ENCODE measurements around the gene TNS4. TPM values are rescaled to one million over a fixed set of nuclear protein-coding genes. Genes with fewer than 3 reads are reported as not detected.

The TNS4 gene
- total and polyA plus RNA-seq, 4 experiments from 2014 or later = 0.18 to 1.8 (median 0.29) TPM

GRCh38 chr17:40526668-40527067, 25.2 kb upstream of the TNS4 start:
- H3K4me1 Mint-ChIP-seq = peaks cover 33 to 48% (median 35%) of the 10 kb centered on the region in 4 donors
- H3K27ac Mint-ChIP-seq = peak overlapping the region in 2 of 7 donors; percentile 12 to 30

GRCh38 chr17:40525294-40525693, 23.9 kb upstream of the TNS4 start:
- Mint-ChIP-seq H3K27me3 (no peaks in the 10 kb centered on the region), H3K36me3 (peaks cover 10 to 23% of the 10 kb centered on the region in 2 donors), H3K4me1 (peaks cover 25 to 48% (median 28%) of the 10 kb centered on the region in 4 donors), H3K4me3 (no peak overlapping the region), H3K27ac (peak overlapping the region in 1 of 7 donors; percentile 2), H3K9me3 (peaks cover 0 to 32% (median 21%) of the 10 kb centered on the region in 8 donors)
- ChIA-PET CTCF (ENCODE audit: partially characterized antibody) (interaction anchor here (1.1 to 1.4 kb wide), 3 partner anchors 34 to 48 kb away, joined by 4 to 6 read pairs (median 4); no protein-coding TSS in a partner anchor), POLR2A (ENCODE audit: partially characterized antibody) (interaction anchor here (1.8 to 24.9 kb wide), 3 partner anchors 8 to 46 kb away, joined by 10 to 1088 read pairs (median 192); partner anchors contain the start of gene CCR7)
- DNase-seq = no peak
- H3K9me3 ChIP-seq (ENCODE audit: control insufficient read depth in 1 of 2, low read length in 2 of 2) = peaks cover 0 to 6% of the 10 kb centered on the region in 2 donors
- H3K27ac ChIP-seq (ENCODE audit: low read depth, low read length) = no peak overlapping the region
- H3K36me3 ChIP-seq (ENCODE audit: insufficient read depth, low read length) = no peaks in the 10 kb centered on the region
- H3K4me1 ChIP-seq (ENCODE audit: insufficient read depth, low read length) = peaks cover 56% of the 10 kb centered on the region
- H3K4me3 ChIP-seq (ENCODE audit: low read length in 2 of 2) = no peak overlapping the region
- intact Hi-C loops (cut with micrococcal nuclease) = no loop called here
- no peaks in the 10 kb centered on the region for H3K27me3 ChIP-seq (ENCODE audit: insufficient read depth, low read length)

More at GRCh38 chr17:40526668-40527067, 25.2 kb upstream of the TNS4 start:
- intact Hi-C loops (cut with micrococcal nuclease) = no loop called here
- ChIA-PET CTCF (ENCODE audit: partially characterized antibody) (interaction anchor here (2.5 to 19.9 kb wide), 2 partner anchors 30 to 50 kb away, joined by 8 to 512 read pairs; partner anchors contain the start of gene CCR7), POLR2A (ENCODE audit: partially characterized antibody) (interaction anchor here (1.4 to 24.9 kb wide), 4 partner anchors 9 to 48 kb away, joined by 3 to 1088 read pairs (median 101); partner anchors contain the start of gene CCR7)
- DNase-seq = no peak
- H3K36me3 Mint-ChIP-seq = peaks cover 10 to 23% of the 10 kb centered on the region in 2 donors
- no peak overlapping the region for H3K4me3 Mint-ChIP-seq
- Histone ChIP-seq H3K4me1 (ENCODE audit: insufficient read depth, low read length) (peaks cover 56% of the 10 kb centered on the region), H3K27me3 (ENCODE audit: insufficient read depth, low read length) (no peaks in the 10 kb centered on the region), H3K9me3 (ENCODE audit: control insufficient read depth in 1 of 2, low read length in 2 of 2) (peaks cover 0 to 6% of the 10 kb centered on the region in 2 donors), H3K4me3 (ENCODE audit: low read length in 2 of 2) (no peak overlapping the region), H3K27ac (ENCODE audit: low read depth, low read length) (no peak overlapping the region), H3K36me3 (ENCODE audit: insufficient read depth, low read length) (no peaks in the 10 kb centered on the region)
- H3K27me3 Mint-ChIP-seq = no peaks in the 10 kb centered on the region
- H3K9me3 Mint-ChIP-seq = peaks cover 0 to 32% (median 21%) of the 10 kb centered on the region in 8 donors

GRCh38 chr17:40524243-40524965, 23.0 kb upstream of the TNS4 start:
- Histone ChIP-seq H3K36me3 (ENCODE audit: insufficient read depth, low read length) (no peaks in the 10 kb centered on the region), H3K4me3 (ENCODE audit: low read length in 2 of 2) (no peak overlapping the region), H3K4me1 (ENCODE audit: insufficient read depth, low read length) (peaks cover 56% of the 10 kb centered on the region), H3K27ac (ENCODE audit: low read depth, low read length) (no peak overlapping the region), H3K9me3 (ENCODE audit: control insufficient read depth in 1 of 2, low read length in 2 of 2) (peaks cover 0 to 6% of the 10 kb centered on the region in 2 donors), H3K27me3 (ENCODE audit: insufficient read depth, low read length) (no peaks in the 10 kb centered on the region)
- peaks cover 0 to 32% (median 21%) of the 10 kb centered on the region in 8 donors for H3K9me3 Mint-ChIP-seq
- H3K36me3 Mint-ChIP-seq = peaks cover 10 to 23% of the 10 kb centered on the region in 2 donors
- ChIA-PET CTCF (ENCODE audit: partially characterized antibody) (interaction anchor here (1.3 kb wide), 1 partner anchor 35 kb away, joined by 4 read pairs; no protein-coding TSS in a partner anchor), POLR2A (ENCODE audit: partially characterized antibody) (interaction anchor here (24.9 kb wide), 1 partner anchor 28 kb away, joined by 1088 read pairs; the partner anchor contains the start of gene CCR7)
- DNase-seq = no peak
- no peak overlapping the region for H3K4me3 Mint-ChIP-seq
- intact Hi-C loops (cut with micrococcal nuclease) = no loop called here
- H3K27ac Mint-ChIP-seq = peak overlapping the region in 1 of 7 donors; percentile 48
- no peaks in the 10 kb centered on the region for H3K27me3 Mint-ChIP-seq
- peaks cover 27 to 41% (median 30%) of the 10 kb centered on the region in 4 donors for H3K4me1 Mint-ChIP-seq

GRCh38 chr17:40522961-40523310, 21.5 kb upstream of the TNS4 start:
- CTCF ChIA-PET (ENCODE audit: partially characterized antibody) = interaction anchor here (1.4 to 2.6 kb wide), 3 partner anchors 10 to 37 kb away, joined by 3 to 16 read pairs (median 3); no protein-coding TSS in a partner anchor
- Mint-ChIP-seq H3K36me3 (peaks cover 10 to 23% of the 10 kb centered on the region in 2 donors), H3K27me3 (no peaks in the 10 kb centered on the region), H3K4me3 (peak overlapping the region in 1 of 8 donors; percentile 44), H3K27ac (peak overlapping the region in 2 of 7 donors; percentile 46 to 59), H3K9me3 (peaks cover 0 to 32% (median 21%) of the 10 kb centered on the region in 8 donors), H3K4me1 (peaks cover 27 to 41% (median 32%) of the 10 kb centered on the region in 4 donors)
- Histone ChIP-seq H3K36me3 (ENCODE audit: insufficient read depth, low read length) (no peaks in the 10 kb centered on the region), H3K4me3 (ENCODE audit: low read length in 2 of 2) (no peak overlapping the region), H3K4me1 (ENCODE audit: insufficient read depth, low read length) (peaks cover 56% of the 10 kb centered on the region), H3K27ac (ENCODE audit: low read depth, low read length) (no peak overlapping the region), H3K9me3 (ENCODE audit: control insufficient read depth in 1 of 2, low read length in 2 of 2) (peaks cover 0 to 6% of the 10 kb centered on the region in 2 donors), H3K27me3 (ENCODE audit: insufficient read depth, low read length) (no peaks in the 10 kb centered on the region)
- intact Hi-C loops (cut with micrococcal nuclease) = no loop called here
- POLR2A ChIA-PET (ENCODE audit: partially characterized antibody) = interaction anchor here (0.6 to 24.9 kb wide), 6 partner anchors 11 to 90 kb away, joined by 3 to 1088 read pairs (median 3); partner anchors contain the start of gene CCR7
- no peak for DNase-seq

GRCh38 chr17:40522250-40522960, 21.0 kb upstream of the TNS4 start:
- no peak overlapping the region for H3K4me3 ChIP-seq (ENCODE audit: low read length in 2 of 2)
- Mint-ChIP-seq H3K9me3 (peaks cover 0 to 32% (median 21%) of the 10 kb centered on the region in 8 donors), H3K36me3 (peaks cover 10 to 23% of the 10 kb centered on the region in 2 donors), H3K27ac (peak overlapping the region in 3 of 7 donors; percentile 26 to 86 (median 31)), H3K4me3 (peak overlapping the region in 2 of 8 donors; percentile 36 to 60), H3K4me1 (peaks cover 27 to 43% (median 35%) of the 10 kb centered on the region in 4 donors), H3K27me3 (peaks cover 0 to under 1% of the 10 kb centered on the region in 2 donors)
- POLR2A ChIA-PET (ENCODE audit: partially characterized antibody) = interaction anchor here (1.0 to 24.9 kb wide), 5 partner anchors 11 to 91 kb away, joined by 3 to 1088 read pairs (median 3); partner anchors contain the start of gene CCR7
- no peak for DNase-seq
- H3K36me3 ChIP-seq (ENCODE audit: insufficient read depth, low read length) = no peaks in the 10 kb centered on the region
- intact Hi-C loops (cut with micrococcal nuclease) = no loop called here
- no peaks in the 10 kb centered on the region for H3K27me3 ChIP-seq (ENCODE audit: insufficient read depth, low read length)
- CTCF ChIA-PET (ENCODE audit: partially characterized antibody) = interaction anchor here (1.4 to 2.6 kb wide), 3 partner anchors 11 to 38 kb away, joined by 3 to 16 read pairs (median 3); no protein-coding TSS in a partner anchor
- H3K9me3 ChIP-seq (ENCODE audit: control insufficient read depth in 1 of 2, low read length in 2 of 2) = peaks cover 0 to 6% of the 10 kb centered on the region in 2 donors
- H3K4me1 ChIP-seq (ENCODE audit: insufficient read depth, low read length) = peaks cover 57% of the 10 kb centered on the region
- no peak overlapping the region for H3K27ac ChIP-seq (ENCODE audit: low read depth, low read length)

GRCh38 chr17:40520991-40521453, 19.6 kb upstream of the TNS4 start:
- Mint-ChIP-seq H3K36me3 (peaks cover 10 to 23% of the 10 kb centered on the region in 2 donors), H3K4me1 (peaks cover 40 to 57% (median 47%) of the 10 kb centered on the region in 4 donors), H3K9me3 (peaks cover 0 to 26% (median 21%) of the 10 kb centered on the region in 8 donors), H3K27ac (peak overlapping the region in 4 of 7 donors; percentile 22 to 84 (median 56)), H3K27me3 (peaks cover 0 to 2% of the 10 kb centered on the region in 2 donors), H3K4me3 (peak overlapping the region in 5 of 8 donors; percentile 20 to 52 (median 39))
- ChIA-PET CTCF (ENCODE audit: partially characterized antibody) (interaction anchor here (1.1 to 4.5 kb wide), 5 partner anchors 12 to 122 kb away, joined by 3 to 46 read pairs (median 4); no protein-coding TSS in a partner anchor), POLR2A (ENCODE audit: partially characterized antibody) (interaction anchor here (1.8 to 24.9 kb wide), 3 partner anchors 12 to 32 kb away, joined by 5 to 1088 read pairs (median 99); partner anchors contain the start of gene CCR7)
- H3K27me3 ChIP-seq (ENCODE audit: insufficient read depth, low read length) = no peaks in the 10 kb centered on the region
- H3K9me3 ChIP-seq (ENCODE audit: control insufficient read depth in 1 of 2, low read length in 2 of 2) = peaks cover 0 to 6% of the 10 kb centered on the region in 2 donors
- H3K27ac ChIP-seq (ENCODE audit: low read depth, low read length) = no peak overlapping the region
- H3K36me3 ChIP-seq (ENCODE audit: insufficient read depth, low read length) = no peaks in the 10 kb centered on the region
- DNase-seq = no peak
- intact Hi-C loops (cut with micrococcal nuclease) = no loop called here
- no peak overlapping the region for H3K4me3 ChIP-seq (ENCODE audit: low read length in 2 of 2)
- peaks cover 71% of the 10 kb centered on the region for H3K4me1 ChIP-seq (ENCODE audit: insufficient read depth, low read length)
